Hepatocyte (in vitro differentiated cells): ENCODE data around the gene NNAT.

ENCODE experiments used
- CTCF ChIP-seq: fragments of 200-600 bp; sonication (generic); IDR thresholded peaks from 2 replicates; pipeline ENCODE4 v1.5.1; 2016; ENCODE audit warnings: antibody characterized with exemption, mild to moderate bottlenecking; ENCODE audit not compliant: poor library complexity
- EZH2 ChIP-seq: fragments of 200-600 bp; sonication (generic); IDR thresholded peaks from 2 replicates; pipeline ENCODE4 v1.6.1; 2016; ENCODE audit warnings: antibody characterized with exemption, mild to moderate bottlenecking, borderline replicate concordance
- EZH2phosphoT487 ChIP-seq: fragments of 200-600 bp; sonication (generic); IDR thresholded peaks from one replicate; pipeline ENCODE4 v1.6.1; 2018; ENCODE audit warnings: antibody characterized with exemption, mild to moderate bottlenecking, low read depth, moderate library complexity; ENCODE audit not compliant: unreplicated experiment, severe bottlenecking

GRCh38 chr20:37529214-37529967 lies 8.3 kb downstream of the NNAT start:
- no peak for TF ChIP-seq CTCF
- TF ChIP-seq EZH2 = no peak
- TF ChIP-seq EZH2phosphoT487 = no peak
